ENCODE data around the gene MXRA8.
"Not testable (repeated sequence)": the region's sequence is repeated elsewhere in the genome, so short reads cannot be mapped to it uniquely, and the experiment has no call there.

Gene MXRA8, protein sequence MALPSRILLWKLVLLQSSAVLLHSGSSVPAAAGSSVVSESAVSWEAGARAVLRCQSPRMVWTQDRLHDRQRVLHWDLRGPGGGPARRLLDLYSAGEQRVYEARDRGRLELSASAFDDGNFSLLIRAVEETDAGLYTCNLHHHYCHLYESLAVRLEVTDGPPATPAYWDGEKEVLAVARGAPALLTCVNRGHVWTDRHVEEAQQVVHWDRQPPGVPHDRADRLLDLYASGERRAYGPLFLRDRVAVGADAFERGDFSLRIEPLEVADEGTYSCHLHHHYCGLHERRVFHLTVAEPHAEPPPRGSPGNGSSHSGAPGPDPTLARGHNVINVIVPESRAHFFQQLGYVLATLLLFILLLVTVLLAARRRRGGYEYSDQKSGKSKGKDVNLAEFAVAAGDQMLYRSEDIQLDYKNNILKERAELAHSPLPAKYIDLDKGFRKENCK

DNA sequence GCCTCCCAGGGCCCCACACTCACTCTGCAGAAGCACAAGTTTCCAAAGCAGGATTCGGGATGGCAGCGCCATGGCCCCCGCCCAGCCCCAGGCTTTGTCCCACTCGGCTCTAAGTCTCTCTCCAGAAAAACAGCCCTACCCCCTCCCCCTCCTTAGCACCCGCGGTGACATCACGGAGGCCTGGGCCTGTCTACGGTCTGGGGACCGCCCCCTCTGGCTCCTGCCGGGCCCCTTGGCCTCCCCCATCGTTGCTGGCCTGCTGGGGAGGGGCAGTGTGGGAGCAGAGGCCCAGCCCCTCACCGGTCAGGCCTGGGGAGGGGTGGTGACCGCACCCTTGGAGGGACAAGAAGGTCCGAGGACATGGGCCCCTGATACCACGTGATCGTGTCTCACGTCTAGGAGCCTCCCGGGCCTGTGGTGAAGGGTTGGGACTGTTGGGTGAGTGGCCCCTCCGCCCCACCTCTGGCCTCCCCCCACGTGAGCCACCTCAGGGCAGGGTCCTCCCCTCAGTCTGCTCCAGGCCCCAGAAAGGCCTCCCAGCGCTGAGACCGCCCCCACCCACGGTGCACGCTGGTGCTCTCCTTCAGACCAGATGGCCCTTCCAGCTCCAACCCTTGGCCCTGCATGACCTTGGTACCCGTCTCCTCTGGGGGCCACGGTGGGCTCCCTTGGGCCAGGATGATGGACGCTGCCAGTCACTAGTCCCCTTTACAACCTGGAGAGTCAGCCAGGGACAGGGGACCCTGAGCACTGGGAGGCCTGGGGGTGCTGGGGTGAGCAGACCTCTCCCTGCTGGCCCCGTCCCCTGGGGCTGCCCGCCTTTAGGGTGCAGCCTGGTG lies at the start of gene MXRA8:
MXRA8 (minus strand) TSS at position 123 of the 839 bp plus-strand sequence; CDS start at position 72, 51 bp downstream.
- no peak for DNase-seq

DNA sequence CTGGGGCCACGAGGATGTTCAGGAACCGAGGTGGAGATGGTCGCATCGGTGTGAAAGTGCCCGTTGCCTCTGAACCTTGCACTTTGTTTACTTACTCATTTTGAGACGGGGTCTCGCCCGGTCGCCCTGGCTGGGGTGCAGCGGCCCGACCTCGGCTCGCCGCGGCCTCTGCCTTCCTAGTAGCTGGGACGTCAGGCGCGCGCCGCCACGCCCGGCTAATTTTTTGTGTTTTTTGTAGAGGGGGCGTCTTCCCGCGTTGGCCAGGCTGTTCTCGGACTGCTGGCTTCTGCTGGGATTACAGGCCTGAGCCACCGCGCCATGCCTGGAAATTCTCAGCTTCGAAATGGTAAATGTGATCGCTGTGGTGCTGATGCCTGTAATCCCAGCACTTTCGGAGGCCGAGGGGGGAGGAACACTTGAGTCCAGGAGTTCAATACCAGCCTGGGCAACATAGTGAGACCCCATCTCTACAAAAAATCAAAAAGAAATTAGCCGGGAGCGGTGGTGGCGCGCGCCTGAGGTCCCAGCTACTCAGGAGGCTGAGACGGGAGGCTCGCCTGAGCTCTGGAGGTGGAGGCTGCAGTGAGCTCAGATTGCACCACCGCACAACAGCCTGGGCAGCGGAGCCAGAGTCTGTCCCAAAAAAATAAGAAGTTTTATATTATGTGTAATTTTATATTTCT lies 49.4 kb upstream of the MXRA8 start:
- no peak for DNase-seq

DNA sequence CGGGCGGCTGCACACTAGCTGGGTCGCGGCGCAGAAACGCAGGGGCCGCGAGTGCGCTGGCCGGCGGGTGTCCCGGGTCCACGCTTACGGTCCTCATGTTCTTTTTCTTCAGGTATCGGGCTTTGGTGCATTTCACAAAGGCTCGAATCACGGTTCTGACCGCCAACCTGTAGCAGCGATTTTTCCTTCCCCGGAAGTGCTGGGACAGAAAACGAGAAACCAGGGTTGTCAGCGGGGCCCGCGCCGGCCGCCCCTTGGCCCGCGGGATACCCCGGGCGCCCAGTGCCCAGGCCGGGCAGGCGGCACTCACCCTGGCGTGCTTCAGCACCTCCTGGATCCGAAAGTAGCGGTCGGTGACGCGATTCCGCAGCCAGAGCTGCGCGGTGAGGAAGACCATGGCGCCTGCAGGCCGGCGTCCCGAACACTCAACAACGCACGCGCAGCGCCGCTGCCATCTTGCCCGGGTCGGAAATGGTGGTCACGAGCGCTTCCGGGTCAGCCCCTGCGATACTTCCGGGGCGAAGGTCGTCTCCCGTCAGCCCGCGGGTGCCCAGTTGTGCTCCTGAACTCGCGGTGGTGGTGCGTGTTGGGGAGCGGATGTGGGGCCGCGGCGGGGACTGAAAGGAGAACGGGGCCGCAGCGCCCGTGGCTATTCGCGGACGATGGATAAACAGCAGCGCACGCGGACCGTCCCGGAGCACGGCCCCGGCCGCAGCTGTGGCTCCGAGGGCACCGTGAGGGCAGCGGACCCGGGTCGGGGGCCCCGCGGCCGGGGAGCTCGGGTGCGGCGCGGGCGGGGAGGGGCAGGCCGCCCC lies 48.7 kb upstream of the MXRA8 start, which contains the start of gene MRPL20:
MRPL20 (minus strand) TSS at position 473 of the 815 bp plus-strand sequence; CDS start at position 397, 76 bp downstream.
- DNase-seq, result peak; percentile 94

DNA sequence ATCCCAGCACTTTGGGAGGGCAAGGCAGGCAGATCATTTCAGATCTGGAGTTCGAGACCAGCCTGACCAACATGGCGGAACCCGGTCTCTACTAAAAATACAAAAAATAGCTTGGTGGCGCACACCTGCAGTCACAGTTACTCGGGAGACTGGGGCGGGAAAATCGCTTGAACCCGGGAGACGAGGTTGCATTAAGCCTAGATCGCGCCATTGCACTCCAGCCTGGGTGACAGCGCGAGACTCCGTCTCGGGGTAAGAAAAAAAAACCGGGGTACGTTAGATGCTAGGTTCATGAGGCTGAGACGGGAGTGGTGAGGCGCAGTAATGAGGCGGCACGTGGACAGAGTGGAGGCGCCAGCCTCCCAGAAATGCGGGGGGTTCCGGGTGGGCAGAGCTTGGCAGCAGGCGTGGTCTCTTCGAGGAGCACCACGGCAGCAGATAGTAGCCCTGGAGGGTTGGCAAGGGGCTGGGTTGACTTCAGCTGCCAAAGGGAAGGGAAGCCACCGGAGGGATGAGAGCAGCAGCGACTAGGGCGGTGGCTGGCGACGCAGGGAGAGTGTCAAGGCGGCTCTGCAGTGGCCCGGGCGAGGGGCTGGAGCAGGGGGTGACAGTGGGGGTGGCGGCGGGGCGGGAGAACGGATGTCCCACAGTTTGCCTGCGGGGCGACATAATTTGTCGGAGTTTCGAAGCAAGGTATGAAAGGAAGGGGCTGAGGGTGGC lies 47.9 kb upstream of the MXRA8 start:
- DNase-seq, result no peak

DNA sequence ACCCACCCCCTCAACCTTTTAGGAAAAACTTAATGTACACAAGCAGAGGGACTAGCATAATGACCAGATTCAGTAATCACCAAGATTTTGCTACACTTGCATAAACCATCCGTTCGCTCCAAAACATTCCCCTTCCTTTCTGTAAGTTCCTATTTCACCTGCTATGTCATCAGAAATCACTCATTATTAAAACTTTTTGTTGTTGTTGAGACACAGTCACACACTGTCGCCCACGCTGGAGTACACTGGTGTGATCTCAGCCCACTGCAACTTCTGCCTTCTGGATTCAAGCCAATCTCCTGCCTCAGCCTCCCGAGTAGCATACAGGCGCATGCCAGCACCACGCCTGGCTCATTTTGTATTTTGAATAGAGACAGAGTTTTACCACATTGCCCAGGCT lies 45.3 kb upstream of the MXRA8 start:
- DNase-seq, result no peak

DNA sequence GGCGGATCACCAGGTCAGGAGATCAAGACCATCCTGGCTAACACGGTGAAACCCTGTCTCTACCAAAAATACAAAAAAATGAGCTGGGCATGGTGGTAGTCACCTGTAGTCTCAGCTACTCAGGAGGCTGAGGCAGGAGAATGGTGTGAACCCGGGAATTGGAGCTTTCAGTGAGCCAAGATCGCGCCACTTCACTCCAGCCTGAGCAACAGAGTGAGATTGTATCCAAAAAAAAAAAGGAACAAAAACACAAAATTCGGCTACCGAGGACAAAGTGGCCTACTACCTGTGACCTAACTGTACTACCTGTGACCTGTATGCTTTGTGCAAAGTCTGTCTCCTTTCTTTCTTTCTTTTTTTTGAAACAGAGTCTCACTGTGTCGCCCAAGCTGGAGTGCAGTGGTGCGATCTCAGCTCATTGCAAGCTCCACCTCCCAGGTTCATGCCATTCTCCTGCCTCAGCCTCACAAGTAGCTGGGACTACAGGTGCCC lies 44.6 kb upstream of the MXRA8 start:
- DNase-seq, result not testable (repeated sequence)

DNA sequence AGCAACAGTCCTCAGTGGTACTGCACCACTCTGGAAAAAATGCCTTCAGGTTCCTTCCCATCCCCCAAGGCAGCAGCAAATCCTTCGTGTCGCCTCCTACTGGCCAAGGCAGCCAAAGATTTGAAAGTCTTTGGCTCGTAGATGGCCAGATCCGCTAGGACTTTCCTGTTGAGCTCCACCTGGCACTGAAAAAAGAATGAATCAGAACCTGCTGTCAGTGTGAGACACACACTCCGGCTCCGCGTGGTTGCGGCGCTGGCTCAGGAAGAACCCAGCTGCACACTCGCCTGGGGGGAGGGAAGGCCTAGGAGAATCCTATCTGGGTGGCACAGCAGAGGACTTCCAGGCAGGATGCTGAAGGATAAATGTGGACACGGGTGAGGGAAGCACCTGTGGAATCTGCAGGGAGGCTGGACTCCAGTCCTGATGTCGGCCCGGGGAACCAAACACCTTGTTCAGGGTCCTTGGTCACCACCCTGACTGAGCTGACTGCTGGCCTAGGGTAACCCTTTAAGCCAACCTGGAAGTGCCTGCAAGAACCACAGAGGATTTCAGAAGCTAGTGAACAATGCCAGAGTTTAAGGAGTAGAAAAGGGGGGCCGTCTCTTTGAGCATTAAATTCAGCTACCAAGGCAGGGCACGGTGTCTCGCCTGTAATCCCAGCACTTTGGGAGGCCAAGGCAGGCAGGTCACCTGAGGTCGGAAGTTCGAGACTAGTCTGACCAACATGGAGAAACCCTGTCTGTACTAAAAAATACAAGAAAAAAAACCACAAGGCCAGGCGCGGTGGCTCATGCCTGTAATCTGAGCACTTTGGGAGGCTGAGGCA lies 43.9 kb upstream of the MXRA8 start:
- DNase-seq, result no peak

DNA sequence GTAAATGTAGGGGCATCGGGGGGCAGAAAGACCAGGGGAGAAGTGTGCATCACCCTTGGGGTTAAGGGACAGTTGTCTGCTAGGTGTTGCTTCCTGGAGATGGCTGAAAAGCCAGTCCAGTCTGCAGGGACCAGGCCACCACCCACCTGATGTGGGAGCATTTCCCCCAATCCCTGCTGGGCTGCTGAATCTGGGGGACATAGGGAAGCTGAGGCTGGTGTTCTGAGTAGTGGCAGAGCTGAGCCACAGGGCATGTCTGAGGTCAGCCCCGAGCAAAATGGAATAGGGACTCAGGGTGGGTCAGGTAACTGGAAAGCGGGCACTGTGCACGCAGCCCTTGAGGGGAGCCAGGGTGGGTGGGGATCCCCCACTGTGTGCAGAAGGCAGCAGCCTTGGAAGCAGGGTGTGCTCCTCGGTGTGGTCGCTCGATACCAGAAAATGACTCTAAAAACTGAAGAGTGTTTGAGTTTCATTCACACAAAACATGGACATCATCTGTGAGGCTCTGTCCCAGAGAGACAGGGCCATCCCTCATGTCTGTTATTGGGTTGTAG lies 43.2 kb upstream of the MXRA8 start:
- no peak for DNase-seq

DNA sequence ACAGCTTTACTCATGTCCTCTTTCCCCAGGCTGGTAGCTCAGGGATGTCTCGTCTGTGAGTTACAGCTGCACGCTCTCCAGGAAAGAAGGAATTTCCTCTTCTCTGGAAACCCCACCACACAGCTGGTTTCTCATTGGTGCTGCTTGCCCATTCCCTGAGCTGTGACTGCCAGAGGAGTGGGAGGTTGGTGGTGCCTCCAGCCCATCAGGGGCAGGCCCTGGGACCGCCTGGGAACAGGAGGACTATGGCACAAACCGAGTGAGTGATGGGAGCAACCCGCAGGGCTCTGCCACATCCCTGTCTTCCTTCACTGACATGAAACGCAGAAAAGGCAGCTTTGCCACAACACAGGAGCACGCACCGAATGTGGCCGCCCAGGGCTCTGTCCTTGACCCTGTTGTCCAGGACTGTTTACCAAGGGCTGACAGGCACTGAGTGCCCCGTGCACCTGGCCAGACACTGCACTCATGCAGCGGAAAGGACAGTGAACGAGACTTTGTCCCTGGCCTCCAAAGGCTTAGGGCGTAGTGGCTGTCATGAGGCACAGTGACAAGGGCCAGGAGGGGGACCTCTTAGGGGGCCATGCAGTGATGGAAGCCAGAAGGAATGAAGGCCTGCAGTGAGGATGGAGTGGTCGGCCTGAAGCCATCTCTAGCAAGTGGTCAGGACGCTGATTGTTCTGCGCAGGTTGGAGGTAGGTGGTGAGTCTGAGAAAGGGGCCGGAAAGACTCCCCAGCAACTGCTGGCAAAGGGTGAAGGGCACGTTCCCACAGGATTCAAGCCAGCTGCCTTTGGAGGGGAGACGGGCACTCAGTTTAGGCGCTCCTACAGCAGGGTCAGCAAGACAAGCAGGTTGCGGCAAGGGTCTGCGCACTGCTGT lies 42.5 kb upstream of the MXRA8 start:
- DNase-seq, result no peak

DNA sequence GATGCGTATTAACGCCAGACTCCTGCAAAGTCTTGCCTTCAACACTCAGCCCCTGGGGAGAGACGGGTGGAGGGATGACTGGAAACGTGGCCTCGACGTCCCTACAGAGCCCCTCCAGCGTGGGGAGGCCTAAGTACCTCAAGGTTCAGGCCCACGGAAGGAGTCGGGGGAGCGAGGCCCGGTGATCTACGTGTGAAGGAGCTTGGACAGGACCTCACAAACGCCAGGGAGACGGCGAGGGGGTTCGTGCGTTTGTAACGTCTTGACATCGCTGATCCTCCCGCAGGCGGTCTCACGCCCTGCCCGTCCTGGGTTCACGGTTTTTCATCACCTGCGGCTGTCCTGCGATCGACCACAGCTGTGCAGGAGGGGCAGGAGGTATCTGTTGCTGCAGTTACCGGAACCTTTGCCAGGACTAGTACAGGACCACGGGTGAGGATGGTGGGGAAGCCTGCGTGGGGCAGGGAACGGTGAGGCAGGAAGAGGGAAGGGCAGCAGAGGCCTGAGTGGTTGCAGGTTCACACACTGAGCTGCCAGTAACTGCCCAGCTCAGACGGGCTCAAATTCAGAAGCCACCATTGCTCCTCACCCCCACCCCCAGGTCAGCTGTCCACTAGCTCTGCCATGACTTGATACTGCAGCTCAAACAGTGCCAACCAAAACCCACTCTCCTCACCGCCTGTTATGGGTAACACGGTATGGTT lies 41.7 kb upstream of the MXRA8 start:
- no peak for DNase-seq

DNA sequence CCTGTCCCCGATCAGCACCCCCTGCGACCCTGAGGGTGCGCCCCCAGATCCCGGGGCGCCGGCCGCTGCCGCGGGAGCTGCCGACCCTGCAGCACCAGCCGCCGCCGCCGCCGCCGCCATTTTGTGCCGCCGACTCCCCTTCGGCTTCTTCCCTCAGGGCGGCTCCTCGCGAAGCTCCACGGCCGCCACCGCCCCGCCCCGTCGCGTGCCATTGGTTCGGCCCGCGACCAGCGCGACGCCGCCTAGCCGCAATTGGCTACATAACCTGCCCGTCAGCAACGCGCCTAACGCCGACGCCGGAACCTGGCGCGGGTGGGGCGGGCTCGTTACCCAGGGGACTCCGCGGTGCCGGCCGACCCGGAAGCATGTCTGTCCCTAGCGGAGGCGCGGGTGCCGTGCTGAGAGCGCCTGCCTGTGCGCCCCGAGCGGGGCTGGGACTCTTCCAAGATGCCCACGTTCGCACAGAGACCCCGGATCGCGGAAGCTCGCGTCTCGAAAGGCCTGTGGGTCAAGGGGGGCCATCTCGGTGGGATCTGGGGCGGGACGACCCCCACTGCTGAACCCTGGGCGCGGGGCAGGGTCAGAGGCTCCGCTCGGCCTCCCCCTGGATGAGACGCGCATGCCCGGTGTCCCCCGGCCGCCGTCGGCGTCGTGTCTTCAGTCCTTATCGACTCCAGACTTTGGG lies 41.0 kb upstream of the MXRA8 start, which contains the start of gene CCNL2:
CCNL2 (minus strand) TSS at position 149 of the 685 bp plus-strand sequence; CDS start at position 120, 29 bp downstream.
- peak; percentile 98 for DNase-seq

DNA sequence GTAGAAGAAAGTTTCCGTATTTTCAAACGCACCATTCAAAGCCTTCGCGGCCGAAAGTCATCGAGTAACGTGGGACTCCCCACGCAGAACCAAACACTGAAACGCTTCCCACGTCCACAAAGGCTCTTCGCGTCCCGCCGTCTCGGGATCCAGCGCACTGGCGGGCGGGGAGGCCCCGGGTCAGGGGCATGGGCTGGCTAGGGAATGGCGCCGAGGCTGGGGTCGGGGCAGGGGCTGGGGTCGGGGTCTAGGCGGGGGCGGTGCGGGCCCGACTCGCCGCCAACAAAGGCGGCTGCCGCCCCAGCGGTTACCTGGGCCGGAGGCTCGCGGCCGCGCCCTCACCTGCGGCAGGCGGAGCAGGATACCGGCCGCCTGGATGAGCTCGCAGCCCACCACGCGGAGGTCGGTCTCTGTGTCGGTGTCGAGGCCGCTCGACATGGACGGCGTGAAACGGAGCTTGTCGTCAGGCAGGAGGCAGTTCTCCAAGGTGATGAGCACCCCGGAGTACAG lies 40.4 kb upstream of the MXRA8 start:
- DNase-seq, result no peak

DNA sequence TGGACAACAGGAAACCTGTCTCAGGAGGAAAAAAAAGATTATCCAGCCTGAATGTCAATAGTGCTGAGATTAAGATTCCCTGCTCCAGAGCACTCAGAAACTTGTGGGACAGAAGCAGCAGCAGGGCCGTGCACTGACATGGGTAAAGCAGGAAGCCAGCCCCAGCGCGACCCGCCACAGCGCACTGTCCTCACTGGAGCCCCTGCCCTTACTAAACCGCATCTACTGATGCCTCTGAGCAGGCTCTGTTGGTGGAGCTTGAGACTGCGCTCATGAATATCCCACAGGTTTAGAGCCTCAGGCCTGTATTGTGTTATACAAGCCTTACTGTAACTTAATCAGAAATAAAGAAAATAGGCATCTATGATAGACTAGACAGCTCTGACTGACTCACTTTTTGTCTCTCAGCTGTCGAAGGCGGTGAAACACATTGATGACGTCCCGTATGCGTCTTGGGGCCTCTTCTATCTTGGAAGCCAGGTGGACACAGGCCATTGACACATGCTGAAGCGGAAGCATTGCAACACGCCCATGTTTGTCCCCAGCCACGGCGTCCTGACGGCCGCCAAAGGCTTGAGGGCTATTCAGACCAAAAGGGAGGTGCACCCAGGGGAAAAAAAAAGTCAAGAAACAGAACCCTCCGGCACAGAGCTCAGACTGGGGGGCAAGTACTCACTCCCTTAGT lies 39.6 kb upstream of the MXRA8 start:
- no peak for DNase-seq

DNA sequence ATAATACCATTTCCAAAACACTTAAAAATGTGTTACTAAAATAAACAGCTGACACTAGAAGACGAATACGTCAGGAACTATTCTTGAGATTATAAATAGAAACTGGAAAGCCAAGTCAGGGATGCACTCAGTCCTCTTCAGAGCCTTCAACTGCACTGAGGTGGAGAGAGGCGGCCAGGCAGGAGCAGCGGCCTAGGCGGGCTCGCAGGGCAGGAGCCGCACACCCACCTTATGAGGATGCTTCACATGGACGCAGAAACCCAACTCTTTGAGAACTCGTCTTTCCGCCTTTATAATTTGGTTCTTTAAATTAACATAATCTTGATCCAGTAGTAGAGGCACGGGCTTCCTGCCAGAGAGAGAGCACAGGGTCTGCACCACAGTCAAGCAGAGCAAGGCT lies 36.8 kb upstream of the MXRA8 start:
- DNase-seq, result no peak

DNA sequence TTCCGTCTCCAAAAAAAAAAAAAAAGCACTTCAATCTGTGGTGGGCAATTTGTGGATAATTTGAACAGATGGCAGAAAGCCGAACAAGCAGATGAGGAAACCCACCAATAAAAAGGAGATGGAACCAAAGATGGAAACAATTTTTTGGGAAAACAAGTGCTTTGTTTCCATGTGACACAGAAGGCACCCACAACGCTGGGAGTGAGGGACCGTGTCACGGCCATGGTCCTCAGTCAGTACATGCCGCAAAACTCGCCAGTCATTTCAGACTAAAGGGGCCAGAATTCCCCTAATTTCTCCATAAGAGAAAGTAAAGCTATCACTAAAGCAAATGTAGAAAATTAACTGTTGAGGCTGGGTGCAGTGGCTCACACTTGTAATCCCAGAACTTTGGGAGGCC lies 35.8 kb upstream of the MXRA8 start:
- DNase-seq, result no peak

DNA sequence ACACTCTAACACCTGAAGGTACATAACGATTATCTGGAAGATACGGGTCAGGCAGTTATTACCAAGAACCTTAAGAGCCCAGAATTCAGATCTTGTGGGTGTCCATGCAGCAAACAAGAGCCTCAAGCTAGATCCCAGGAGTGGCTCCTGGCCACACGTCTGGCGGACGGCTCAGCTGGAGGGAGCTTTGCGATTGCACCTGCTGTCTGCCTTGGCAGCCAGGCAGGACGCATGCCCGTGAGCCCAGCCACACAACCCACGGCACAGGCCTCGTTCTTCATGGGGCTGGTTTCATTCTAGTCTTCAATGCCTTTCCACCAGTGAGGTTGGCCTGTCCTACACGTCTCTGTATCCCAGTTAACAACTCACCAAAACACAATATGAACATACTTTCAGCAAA lies 35.1 kb upstream of the MXRA8 start:
- DNase-seq, result no peak

DNA sequence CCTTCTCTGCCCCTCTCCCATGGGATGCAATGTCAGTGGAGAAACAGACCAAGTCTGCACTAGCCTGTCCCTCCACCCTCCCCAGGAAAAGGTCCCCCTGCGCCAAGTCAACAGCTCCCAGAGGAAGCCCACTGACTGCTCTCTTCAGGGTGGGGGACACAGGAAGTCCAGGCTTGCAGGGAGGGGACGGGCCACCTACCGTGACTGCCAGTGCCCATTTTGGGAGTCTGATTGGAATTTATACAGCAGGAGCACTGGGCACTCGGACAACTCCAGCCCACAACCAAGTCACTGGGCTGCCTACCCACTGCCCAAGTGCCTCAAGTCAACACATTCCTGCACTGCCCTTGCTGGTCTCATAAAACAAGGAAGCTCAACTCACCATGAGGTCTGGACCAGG lies 34.7 kb upstream of the MXRA8 start:
- DNase-seq, result no peak
